HEK293 (cell line): ENCODE measurements around the gene ELFN1.

ENCODE experiments used
- CTCF ChIP-seq: fragments of 450-650 bp; formaldehyde crosslinking; IDR thresholded peaks from 2 replicates; pipeline ENCODE4 v1.5.1; 2016; ENCODE audit warnings: missing biosample characterization, missing genetic modification characterization
- MYNN ChIP-seq: fragments of 450-650 bp; formaldehyde crosslinking; IDR thresholded peaks from 2 replicates; pipeline ENCODE4 v1.5.1; 2016; ENCODE audit warnings: missing biosample characterization, missing genetic modification characterization, borderline replicate concordance
- ZNF514 ChIP-seq: fragments of 450-650 bp; formaldehyde crosslinking; IDR thresholded peaks from 2 replicates; pipeline ENCODE4 v1.5.1; 2016; ENCODE audit warnings: missing biosample characterization, missing genetic modification characterization

GRCh38 chr7:1705856-1706255, 35.8 kb downstream of the ELFN1 start:
- no peak for TF ChIP-seq MYNN (tag by site-specific recombination)
- TF ChIP-seq CTCF = no peak
- TF ChIP-seq ZNF514 (tag by site-specific recombination) = no peak
